ENCODE results near the gene PCMT1. TPM values are rescaled to one million over a fixed set of nuclear protein-coding genes. Genes with fewer than 3 reads are reported as not detected.

The PCMT1 gene
- total and polyA plus RNA-seq, 2 donors (not counting 1 experiment from before 2014, with no cell fraction given), result 30.3 to 46.4 TPM

- H3K79me2 ChIP-seq (ENCODE audit: control insufficient read depth, insufficient read depth, low read length), result no peaks in the 10 kb centered on the region
- intact Hi-C loops (cut with micrococcal nuclease), result no loop called here
- CTCF ChIA-PET, result no interaction called here
- peaks cover 8 to 19% of the 10 kb centered on the region in 2 experiments for H3K36me3 ChIP-seq (replicated peaks in 1 of 2; ENCODE audit: control extremely low read depth in 1 of 2, control insufficient read depth in 1 of 2, extremely low read depth in 1 of 2, insufficient read depth in 2 of 2, low read length in 1 of 2)
- no peak for ATAC-seq (ENCODE audit: low read depth)
- no peaks in the 10 kb centered on the region for H3K27me3 Mint-ChIP-seq
- no peak for TF ChIP-seq CTCF (IDR thresholded peaks at IDR 0.05)
- TF ChIP-seq EZH2 (IDR thresholded peaks at IDR 0.05; ENCODE audit: borderline replicate concordance, insufficient read depth, low read depth, low read length, poor library complexity, severe bottlenecking), result no peak
- H3K4me1 Mint-ChIP-seq, result peaks cover 4% of the 10 kb centered on the region
- POLR2A ChIA-PET, result no interaction called here
- H3K27me3 ChIP-seq (replicated peaks in 1 of 4; ENCODE audit: control extremely low read depth in 1 of 4, control insufficient read depth in 3 of 4, insufficient read depth in 4 of 4, low read length in 3 of 4), result no peaks in the 10 kb centered on the region
- no peak overlapping the region for H3K27ac ChIP-seq (ENCODE audit: low read length in 2 of 2)
- H3K4me1 ChIP-seq (ENCODE audit: control insufficient read depth in 2 of 2, insufficient read depth in 2 of 2, low read length in 2 of 2), result no peaks in the 10 kb centered on the region
- H3K4me3 ChIP-seq (ENCODE audit: control extremely low read depth in 1 of 5, extremely low read depth in 1 of 5, insufficient read depth in 1 of 5, low read depth in 2 of 5, low read length in 4 of 5), result no peak overlapping the region
- no peak overlapping the region for H3K27ac Mint-ChIP-seq
- no peaks in the 10 kb centered on the region for H3K9me3 Mint-ChIP-seq (ENCODE audit: insufficient read depth)
- no peak overlapping the region for H3K4me2 ChIP-seq (replicated peaks; ENCODE audit: low read depth, low read length, poor library complexity, severe bottlenecking)
- WGBS (ENCODE audit: insufficient coverage), result 67% methylated on average over 4 of the region's 4 CpGs
- H2AFZ ChIP-seq (ENCODE audit: insufficient read depth, low read depth, low read length, poor library complexity, severe bottlenecking), result no peak overlapping the region
- no peak for DNase-seq
- H3K9me3 ChIP-seq (ENCODE audit: control extremely low read depth in 1 of 3, control insufficient read depth in 2 of 3, insufficient read depth in 1 of 3, low read length in 2 of 3), result no peaks in the 10 kb centered on the region
- H3K9ac ChIP-seq (ENCODE audit: low read length), result no peak overlapping the region
- H4K20me1 ChIP-seq (ENCODE audit: control insufficient read depth, insufficient read depth, low read length, poor library complexity, severe bottlenecking), result no peaks in the 10 kb centered on the region
- no peak overlapping the region for H3K4me3 Mint-ChIP-seq
Observed at GRCh38 chr6:149806127-149806526, 56.6 kb downstream of the PCMT1 start.

- no peaks in the 10 kb centered on the region for H3K27me3 Mint-ChIP-seq
- Histone ChIP-seq H3K4me2 (replicated peaks; ENCODE audit: low read depth, low read length, poor library complexity, severe bottlenecking) (no peak overlapping the region), H3K9ac (ENCODE audit: low read length) (no peak overlapping the region), H3K79me2 (ENCODE audit: control insufficient read depth, insufficient read depth, low read length) (no peaks in the 10 kb centered on the region), H3K27ac (ENCODE audit: low read length in 2 of 2) (no peak overlapping the region), H3K36me3 (replicated peaks in 1 of 2; ENCODE audit: control extremely low read depth in 1 of 2, control insufficient read depth in 1 of 2, extremely low read depth in 1 of 2, insufficient read depth in 2 of 2, low read length in 1 of 2) (peaks cover 3 to 10% of the 10 kb centered on the region in 2 experiments), H3K9me3 (ENCODE audit: control extremely low read depth in 1 of 3, control insufficient read depth in 2 of 3, insufficient read depth in 1 of 3, low read length in 2 of 3) (no peaks in the 10 kb centered on the region), H4K20me1 (ENCODE audit: control insufficient read depth, insufficient read depth, low read length, poor library complexity, severe bottlenecking) (no peaks in the 10 kb centered on the region), H3K27me3 (replicated peaks in 1 of 4; ENCODE audit: control extremely low read depth in 1 of 4, control insufficient read depth in 3 of 4, insufficient read depth in 4 of 4, low read length in 3 of 4) (no peaks in the 10 kb centered on the region), H3K4me1 (ENCODE audit: control insufficient read depth in 2 of 2, insufficient read depth in 2 of 2, low read length in 2 of 2) (no peaks in the 10 kb centered on the region), H2AFZ (ENCODE audit: insufficient read depth, low read depth, low read length, poor library complexity, severe bottlenecking) (no peak overlapping the region), H3K4me3 (ENCODE audit: control extremely low read depth in 1 of 5, extremely low read depth in 1 of 5, insufficient read depth in 1 of 5, low read depth in 2 of 5, low read length in 4 of 5) (no peak overlapping the region)
- POLR2A ChIA-PET, result no interaction called here
- DNase-seq (no peak), ATAC-seq (ENCODE audit: low read depth) (no peak)
- intact Hi-C loops (cut with micrococcal nuclease), result no loop called here
- H3K9me3 Mint-ChIP-seq (ENCODE audit: insufficient read depth), result no peaks in the 10 kb centered on the region
- CTCF ChIA-PET, result interaction anchor here (1.2 kb wide), 1 partner anchor 27 kb away, joined by 3 read pairs; no protein-coding TSS in a partner anchor
- WGBS (ENCODE audit: insufficient coverage), result 100% methylated on average over 1 of the region's 2 CpGs
- H3K4me1 Mint-ChIP-seq, result peaks cover 4% of the 10 kb centered on the region
- TF ChIP-seq CTCF (IDR thresholded peaks at IDR 0.05), result no peak
- no peak for TF ChIP-seq EZH2 (IDR thresholded peaks at IDR 0.05; ENCODE audit: borderline replicate concordance, insufficient read depth, low read depth, low read length, poor library complexity, severe bottlenecking)
- no peak overlapping the region for H3K4me3 Mint-ChIP-seq
- H3K27ac Mint-ChIP-seq, result no peak overlapping the region
Observed at GRCh38 chr6:149809798-149810197, 60.3 kb downstream of the PCMT1 start.
